ENCODE data around the gene AGTPBP1. TPM values are rescaled to one million over a fixed set of nuclear protein-coding genes. Genes with fewer than 3 reads are reported as not detected.

The AGTPBP1 gene
- total RNA-seq, 1 donor from 2014 or later, result 117 TPM

DNA sequence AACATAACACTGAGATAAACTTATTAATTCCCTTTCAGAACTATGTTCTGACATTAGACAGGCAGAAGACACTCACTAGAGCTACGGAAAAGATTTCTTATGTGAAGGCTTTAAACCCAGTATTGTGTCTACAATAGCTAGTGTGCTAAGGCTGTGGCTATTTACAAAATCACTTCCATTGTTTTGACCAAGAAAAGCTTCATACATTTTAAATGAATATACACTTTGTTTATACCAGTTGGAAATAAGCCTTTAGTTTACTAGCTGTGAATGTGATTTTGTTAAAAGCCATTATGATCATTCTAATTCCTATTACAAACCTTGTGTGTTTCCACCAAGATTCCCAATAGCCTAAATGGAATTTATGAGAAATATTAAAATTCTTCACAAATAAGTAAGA lies 83.0 kb downstream of the AGTPBP1 start:
- H3K36me3 Mint-ChIP-seq (ENCODE audit: unreplicated experiment), result no peaks in the 10 kb centered on the region
- H3K9me3 Mint-ChIP-seq (ENCODE audit: unreplicated experiment), result no peaks in the 10 kb centered on the region
- TF ChIP-seq, protein P1, sequence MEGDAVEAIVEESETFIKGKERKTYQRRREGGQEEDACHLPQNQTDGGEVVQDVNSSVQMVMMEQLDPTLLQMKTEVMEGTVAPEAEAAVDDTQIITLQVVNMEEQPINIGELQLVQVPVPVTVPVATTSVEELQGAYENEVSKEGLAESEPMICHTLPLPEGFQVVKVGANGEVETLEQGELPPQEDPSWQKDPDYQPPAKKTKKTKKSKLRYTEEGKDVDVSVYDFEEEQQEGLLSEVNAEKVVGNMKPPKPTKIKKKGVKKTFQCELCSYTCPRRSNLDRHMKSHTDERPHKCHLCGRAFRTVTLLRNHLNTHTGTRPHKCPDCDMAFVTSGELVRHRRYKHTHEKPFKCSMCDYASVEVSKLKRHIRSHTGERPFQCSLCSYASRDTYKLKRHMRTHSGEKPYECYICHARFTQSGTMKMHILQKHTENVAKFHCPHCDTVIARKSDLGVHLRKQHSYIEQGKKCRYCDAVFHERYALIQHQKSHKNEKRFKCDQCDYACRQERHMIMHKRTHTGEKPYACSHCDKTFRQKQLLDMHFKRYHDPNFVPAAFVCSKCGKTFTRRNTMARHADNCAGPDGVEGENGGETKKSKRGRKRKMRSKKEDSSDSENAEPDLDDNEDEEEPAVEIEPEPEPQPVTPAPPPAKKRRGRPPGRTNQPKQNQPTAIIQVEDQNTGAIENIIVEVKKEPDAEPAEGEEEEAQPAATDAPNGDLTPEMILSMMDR (IDR thresholded peaks at IDR 0.05; ENCODE audit: partially characterized antibody, unreplicated experiment), result no peak
- H3K4me1 Mint-ChIP-seq (ENCODE audit: low read depth, unreplicated experiment), result no peaks in the 10 kb centered on the region
- H3K4me3 Mint-ChIP-seq (ENCODE audit: unreplicated experiment), result no peak overlapping the region
- H3K27me3 Mint-ChIP-seq (ENCODE audit: unreplicated experiment), result no peaks in the 10 kb centered on the region
- H3K27ac Mint-ChIP-seq (ENCODE audit: unreplicated experiment), result no peak overlapping the region
- no peak for DNase-seq

DNA sequence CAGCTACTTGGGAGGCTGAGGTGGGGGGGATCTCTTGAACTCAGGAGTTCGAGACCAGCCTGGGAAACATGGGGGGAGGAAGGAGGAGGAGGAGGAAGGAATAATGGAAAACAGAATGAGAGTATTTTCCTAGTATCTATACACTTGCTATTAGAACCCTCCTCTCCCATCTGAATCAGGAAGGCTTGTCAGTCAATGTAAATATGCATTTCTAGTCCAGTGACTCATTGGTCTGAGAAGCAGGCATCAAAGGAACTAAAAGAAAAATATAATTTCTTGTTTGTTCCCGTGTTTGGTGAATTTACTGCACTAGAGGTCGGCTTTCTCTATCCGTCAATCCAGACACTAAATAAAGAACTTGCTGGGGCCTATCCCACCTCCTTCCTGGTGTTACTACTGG lies 88.6 kb downstream of the AGTPBP1 start:
- no peaks in the 10 kb centered on the region for H3K36me3 Mint-ChIP-seq (ENCODE audit: unreplicated experiment)

DNA sequence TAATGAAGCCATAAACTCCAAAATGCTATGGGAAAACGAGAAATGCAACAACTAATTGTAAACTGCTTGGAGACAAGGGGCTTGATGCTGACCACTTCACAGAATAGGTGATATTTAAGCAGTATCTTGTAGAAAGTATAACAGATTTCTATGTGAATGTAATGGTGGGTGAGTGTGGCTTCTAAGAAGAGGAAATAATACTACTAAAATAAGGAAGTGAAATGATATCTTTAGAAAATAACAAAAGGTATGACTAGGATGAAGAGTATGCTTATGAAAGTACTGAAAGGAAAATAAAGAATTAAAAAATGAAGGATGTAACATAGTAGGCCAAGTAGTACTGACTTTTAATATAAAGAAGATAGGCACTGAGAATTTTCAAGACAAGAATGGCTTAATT lies 94.2 kb downstream of the AGTPBP1 start:
- DNase-seq, result no peak
- no peaks in the 10 kb centered on the region for H3K36me3 Mint-ChIP-seq (ENCODE audit: unreplicated experiment)
- H3K4me1 Mint-ChIP-seq (ENCODE audit: low read depth, unreplicated experiment), result no peaks in the 10 kb centered on the region
- H3K9me3 Mint-ChIP-seq (ENCODE audit: unreplicated experiment), result no peaks in the 10 kb centered on the region
- no peaks in the 10 kb centered on the region for H3K27me3 Mint-ChIP-seq (ENCODE audit: unreplicated experiment)
- no peak overlapping the region for H3K27ac Mint-ChIP-seq (ENCODE audit: unreplicated experiment)
- H3K4me3 Mint-ChIP-seq (ENCODE audit: unreplicated experiment), result no peak overlapping the region
- TF ChIP-seq, protein P1 (IDR thresholded peaks at IDR 0.05; ENCODE audit: partially characterized antibody, unreplicated experiment), result no peak

More for the DNA sequence above, 88.6 kb downstream of the AGTPBP1 start:
- H3K4me1 Mint-ChIP-seq (ENCODE audit: low read depth, unreplicated experiment), result no peaks in the 10 kb centered on the region
- no peaks in the 10 kb centered on the region for H3K9me3 Mint-ChIP-seq (ENCODE audit: unreplicated experiment)
- H3K27ac Mint-ChIP-seq (ENCODE audit: unreplicated experiment), result no peak overlapping the region
- no peak overlapping the region for H3K4me3 Mint-ChIP-seq (ENCODE audit: unreplicated experiment)
- no peak for DNase-seq
- no peaks in the 10 kb centered on the region for H3K27me3 Mint-ChIP-seq (ENCODE audit: unreplicated experiment)
- TF ChIP-seq, protein P1 (IDR thresholded peaks at IDR 0.05; ENCODE audit: partially characterized antibody, unreplicated experiment), result no peak

DNA sequence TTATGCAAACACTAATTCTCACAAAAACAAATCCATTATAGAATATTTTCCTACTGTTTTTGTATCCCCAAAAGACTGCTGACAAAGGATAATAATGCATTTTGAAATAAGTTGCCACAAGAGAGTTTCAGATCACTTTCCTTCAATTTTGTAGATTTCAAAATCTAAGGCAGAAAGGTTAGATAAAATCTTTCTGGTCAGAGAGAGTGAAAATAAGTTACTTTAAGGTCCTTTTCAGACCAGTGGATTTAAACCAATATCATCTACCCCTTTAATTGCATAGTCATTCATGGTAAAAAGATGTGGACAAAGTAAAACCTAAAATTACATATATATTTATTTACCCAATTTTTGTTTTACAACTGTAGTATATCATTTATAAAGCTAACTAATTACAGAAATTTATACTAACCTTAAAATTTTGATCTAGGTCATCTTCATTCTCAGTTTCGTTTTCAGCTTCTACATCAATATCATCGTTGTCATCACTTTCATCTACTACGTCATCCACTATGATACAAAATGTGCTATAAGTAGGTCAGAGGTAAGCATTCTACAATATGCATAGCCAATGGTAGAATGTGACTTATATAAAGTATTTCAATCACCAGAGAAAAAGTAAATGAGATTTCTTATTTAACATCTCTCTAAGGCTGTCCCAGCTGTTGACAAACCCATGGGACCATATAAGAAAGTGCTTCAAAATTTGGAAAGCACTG lies 95.7 kb downstream of the AGTPBP1 start:
- H3K9me3 Mint-ChIP-seq (ENCODE audit: unreplicated experiment), result no peaks in the 10 kb centered on the region
- H3K27ac Mint-ChIP-seq (ENCODE audit: unreplicated experiment), result peak overlapping the region; percentile 54
- H3K4me3 Mint-ChIP-seq (ENCODE audit: unreplicated experiment), result no peak overlapping the region
- TF ChIP-seq, protein P1 (IDR thresholded peaks at IDR 0.05; ENCODE audit: partially characterized antibody, unreplicated experiment), result no peak
- H3K4me1 Mint-ChIP-seq (ENCODE audit: low read depth, unreplicated experiment), result no peaks in the 10 kb centered on the region
- H3K27me3 Mint-ChIP-seq (ENCODE audit: unreplicated experiment), result no peaks in the 10 kb centered on the region
- no peaks in the 10 kb centered on the region for H3K36me3 Mint-ChIP-seq (ENCODE audit: unreplicated experiment)
- no peak for DNase-seq

DNA sequence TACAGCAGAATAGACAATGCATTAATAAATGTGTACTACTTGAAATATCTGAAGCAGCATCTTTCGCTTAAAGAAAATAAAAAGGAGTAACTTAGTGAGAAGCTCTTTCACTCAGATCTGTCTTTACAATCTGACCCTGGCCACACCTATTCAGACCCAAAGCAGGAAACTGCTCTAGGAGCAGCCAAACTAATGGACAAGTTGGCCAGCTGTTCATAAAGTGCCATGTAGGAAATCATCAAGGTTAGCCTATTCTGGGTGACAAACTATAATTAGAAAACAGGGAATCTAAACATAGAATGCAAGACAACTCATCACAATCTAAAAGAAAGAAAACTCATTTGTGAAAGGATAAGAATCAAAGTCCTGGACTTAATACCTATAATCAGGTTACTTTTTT lies 101.3 kb downstream of the AGTPBP1 start:
- peaks cover 2% of the 10 kb centered on the region for H3K27me3 Mint-ChIP-seq (ENCODE audit: unreplicated experiment)
- TF ChIP-seq, protein P1 (IDR thresholded peaks at IDR 0.05; ENCODE audit: partially characterized antibody, unreplicated experiment), result no peak
- no peak overlapping the region for H3K4me3 Mint-ChIP-seq (ENCODE audit: unreplicated experiment)
- no peak overlapping the region for H3K27ac Mint-ChIP-seq (ENCODE audit: unreplicated experiment)
- no peak for DNase-seq
- H3K9me3 Mint-ChIP-seq (ENCODE audit: unreplicated experiment), result no peaks in the 10 kb centered on the region
- peaks cover 2% of the 10 kb centered on the region for H3K4me1 Mint-ChIP-seq (ENCODE audit: low read depth, unreplicated experiment)
- H3K36me3 Mint-ChIP-seq (ENCODE audit: unreplicated experiment), result peaks cover 4% of the 10 kb centered on the region
